HUDEP-2 (cell line): ENCODE data around the gene MUC22.
A peak's percentile ranks its signal among the peaks of the same experiment; 100 is the strongest.
"Not testable (repeated sequence)": the region's sequence is repeated elsewhere in the genome, so short reads cannot be mapped to it uniquely, and the experiment has no call there.

Experiments
- DNase-seq, 76 experiments: peaks; one replicate each; lab custom pipeline; 2025; ENCODE audit not compliant: unreplicated experiment in 76 of 76; lab: John Stamatoyannopoulos, UW

MUC22 gene

DNA sequence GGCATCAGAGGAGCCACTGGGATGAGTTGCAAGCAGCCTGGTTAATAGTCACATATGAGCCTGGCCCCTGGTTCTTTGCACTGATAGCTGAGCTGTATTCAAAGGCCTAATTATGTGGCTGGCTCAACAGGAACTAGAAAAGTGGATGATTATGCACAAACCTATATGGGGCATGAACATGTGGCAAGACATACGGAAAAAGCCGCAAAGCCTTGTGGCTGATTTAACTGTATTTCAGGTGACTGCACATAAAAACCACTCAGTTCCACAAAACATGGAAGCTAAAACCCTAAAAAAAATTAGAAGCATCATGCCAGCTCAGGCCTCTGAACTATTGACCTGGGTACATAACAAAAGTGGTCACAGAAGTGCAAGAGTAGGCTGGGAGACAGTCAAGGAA is 13.0 kb upstream of the MUC22 start:
- DNase-seq = no peak

DNA sequence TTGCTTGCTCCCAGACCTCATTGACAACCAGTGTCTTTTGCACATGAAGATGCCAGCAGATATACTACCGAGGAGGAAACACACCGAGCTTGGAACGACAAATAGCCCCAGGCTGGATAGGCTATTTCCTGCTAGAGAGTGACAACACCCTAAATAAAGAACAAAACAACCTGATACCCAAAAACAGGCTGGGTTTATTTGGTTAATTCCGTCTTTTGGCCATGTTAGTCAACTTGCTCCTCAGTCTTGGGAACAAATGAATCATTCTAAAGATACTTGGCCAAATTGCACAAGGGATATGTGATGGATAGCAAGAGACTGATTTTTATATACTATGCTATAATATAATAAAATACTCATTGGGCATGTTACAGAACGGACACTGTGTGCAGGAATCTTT is 11.5 kb upstream of the MUC22 start:
- no peak for DNase-seq

DNA sequence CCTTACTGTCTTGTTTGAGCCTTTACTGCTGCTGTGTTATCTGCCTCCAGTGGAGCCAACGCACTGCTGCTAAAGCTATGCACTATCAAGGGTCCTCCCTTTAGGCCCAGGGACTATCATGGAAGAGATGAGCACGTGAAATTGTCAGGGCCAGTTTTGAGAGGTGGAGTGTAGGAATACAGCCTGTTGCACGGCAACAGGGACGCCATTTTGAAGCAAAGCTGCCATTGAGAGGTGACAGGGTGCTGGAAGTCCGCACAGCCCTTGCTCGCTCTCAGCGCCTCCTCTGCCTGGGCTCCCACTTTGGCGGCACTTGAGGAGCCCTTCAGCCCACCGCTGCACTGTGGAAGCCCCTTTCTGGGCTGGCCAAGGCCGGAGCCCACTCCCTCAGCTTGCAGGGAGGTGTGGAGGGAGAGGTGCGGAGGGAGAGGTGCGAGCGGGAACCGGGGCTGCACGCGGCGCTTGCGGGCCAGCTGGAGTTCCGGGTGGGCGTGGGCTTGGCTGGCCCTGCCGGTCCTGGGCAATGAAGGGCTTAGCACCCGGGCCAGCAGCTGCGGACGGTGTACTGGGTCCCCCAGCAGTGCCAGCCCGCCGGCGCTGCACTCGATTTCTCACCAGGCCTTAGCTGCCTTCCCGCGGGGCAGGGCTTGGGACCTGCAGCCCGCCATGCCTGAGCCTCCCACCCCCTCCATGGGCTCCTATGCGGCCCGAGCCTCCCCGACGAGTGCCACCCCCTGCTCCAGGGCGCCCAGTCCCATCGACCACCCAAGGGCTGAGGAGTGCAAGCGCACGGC is 10.0 kb upstream of the MUC22 start:
- not testable (repeated sequence) for DNase-seq

DNA sequence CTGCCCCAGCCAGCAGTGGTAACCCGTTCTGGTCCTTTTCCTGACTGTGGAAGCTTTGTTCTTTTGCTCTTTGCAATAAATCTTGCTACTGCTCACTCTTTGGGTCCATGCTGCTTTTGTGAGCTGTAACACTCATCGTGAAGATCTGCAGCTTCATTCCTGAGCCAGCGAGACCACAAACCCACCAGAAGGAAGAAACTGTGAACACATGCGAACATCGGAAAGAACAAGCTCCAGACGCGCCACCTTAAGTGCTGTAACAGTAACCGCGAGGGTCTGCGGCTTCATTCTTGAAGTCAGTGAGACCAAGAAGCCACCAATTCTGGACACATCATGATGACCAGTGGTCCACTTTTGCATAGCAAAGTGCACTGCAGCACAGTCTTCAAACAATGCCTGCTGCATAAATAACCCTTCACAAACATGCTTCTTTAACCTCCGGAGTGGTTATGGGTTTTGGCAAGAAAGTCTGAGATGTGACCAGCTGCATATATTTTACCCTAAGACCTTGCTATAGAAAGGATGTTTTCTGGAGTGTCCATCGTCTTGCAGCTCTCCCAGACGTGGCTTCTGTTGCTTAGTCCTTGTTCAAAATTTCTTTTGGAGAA is 8.9 kb upstream of the MUC22 start:
- DNase-seq = no peak

DNA sequence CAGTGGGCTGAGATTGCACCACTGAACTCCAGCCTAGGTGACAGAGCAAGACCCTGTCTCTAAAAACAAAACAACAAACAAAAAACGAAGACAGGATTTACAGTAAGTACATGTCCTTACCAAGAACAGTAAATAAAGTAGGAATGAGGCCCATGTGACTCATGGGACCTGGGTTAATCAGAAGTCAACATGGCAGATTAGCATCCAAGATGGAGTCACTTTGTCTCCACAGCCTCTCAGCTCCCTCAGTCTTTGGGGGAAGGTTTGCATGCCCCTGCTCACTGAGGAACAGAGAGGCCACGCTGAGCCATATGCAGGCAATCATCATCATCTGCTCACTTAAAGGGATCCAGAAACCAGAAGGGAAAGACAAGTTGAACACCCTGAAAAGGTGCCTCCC is 7.8 kb upstream of the MUC22 start:
- no peak for DNase-seq

DNA sequence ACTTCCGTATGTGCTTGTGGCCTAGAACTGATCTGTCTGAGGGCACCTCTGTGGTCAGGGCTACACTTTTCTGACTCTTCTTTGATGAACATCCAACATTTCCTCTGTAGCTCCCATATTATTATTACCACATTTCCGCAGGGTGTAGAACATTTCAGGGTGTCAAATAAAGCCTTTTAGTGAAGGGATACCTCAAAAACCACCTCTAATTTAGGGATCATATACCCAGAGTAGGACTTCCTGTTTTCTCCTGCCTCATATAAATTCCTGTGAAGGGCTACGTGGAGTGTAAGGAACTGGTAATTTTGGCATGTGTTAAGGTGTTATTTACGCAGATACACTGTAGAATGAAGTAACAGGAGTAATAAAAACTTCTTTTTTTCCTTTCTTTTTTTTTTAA is 5.5 kb upstream of the MUC22 start:
- no peak for DNase-seq

DNA sequence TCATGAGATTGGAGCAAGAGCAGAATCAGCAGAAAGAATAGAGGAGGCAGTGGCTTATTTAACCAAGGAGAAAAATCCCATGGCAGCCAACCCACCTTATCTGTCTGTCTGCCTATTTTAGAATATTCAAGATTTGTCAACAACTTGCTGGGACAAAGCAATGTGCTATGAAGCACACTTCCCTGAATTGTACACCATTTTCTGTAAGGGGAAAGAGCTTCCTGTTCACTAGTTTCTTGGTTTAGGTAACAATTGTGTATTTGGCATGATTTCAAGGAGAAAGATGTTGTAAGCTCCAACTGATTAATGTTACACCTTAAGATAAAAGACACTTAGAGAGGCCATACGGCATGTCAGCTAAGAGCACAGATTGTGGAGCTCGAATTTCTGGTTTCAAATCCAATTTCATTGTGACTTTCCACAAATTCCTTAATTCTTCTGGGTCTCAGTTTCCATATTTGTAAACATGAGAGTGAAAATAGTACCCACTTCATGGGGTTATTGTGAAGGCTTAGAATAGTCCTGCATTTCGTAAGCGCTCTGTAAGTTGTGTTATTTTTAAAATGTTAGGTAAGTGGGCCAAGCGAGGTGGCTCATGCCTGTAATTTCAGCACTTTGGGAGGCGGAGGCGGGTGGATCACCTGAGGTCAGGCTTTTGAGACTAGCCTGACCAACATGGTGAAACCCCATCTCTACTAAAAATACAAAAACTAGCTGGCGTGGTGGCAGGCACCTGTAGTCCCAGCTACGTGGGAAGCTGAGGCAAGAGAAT is 4.8 kb upstream of the MUC22 start:
- no peak for DNase-seq

DNA sequence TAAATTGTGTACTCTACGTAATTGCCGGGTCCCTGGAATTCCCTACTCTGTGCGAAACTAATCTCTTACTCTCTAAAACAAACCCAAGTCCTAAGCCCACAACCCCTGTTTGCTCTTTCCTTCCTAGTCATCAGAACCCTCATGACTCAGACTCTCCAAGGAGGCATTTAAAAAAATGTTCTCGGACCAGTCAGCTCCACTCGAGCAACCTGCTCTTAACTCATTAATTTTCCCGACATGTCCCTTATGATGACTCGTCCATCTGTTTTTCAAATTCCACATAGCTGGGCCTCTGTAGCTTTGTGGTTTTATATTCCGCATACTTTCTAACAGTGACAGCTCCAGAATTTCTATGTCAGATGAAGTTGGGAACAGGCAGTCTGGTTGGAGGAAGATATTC is 2.6 kb upstream of the MUC22 start:
- DNase-seq = no peak

DNA sequence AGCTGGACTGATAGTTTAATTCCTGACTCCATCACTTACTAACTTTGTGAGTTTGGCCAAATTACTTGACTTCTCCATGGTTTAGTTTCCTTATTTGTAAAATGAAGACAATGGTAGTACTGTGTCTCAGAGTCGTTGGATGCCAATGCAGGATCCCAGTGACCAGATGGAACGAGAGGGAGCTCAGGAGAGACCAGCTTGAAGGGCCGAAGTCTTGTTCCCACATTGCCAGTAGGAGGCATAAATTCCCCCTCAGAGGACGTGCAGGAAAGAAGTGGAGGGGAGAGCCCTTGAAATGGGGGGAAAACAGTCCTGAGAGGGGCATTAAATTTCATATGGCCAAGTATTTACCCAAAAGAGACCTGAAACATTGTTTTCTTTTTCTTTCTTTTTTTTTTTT is 2.1 kb upstream of the MUC22 start:
- no peak for DNase-seq

DNA sequence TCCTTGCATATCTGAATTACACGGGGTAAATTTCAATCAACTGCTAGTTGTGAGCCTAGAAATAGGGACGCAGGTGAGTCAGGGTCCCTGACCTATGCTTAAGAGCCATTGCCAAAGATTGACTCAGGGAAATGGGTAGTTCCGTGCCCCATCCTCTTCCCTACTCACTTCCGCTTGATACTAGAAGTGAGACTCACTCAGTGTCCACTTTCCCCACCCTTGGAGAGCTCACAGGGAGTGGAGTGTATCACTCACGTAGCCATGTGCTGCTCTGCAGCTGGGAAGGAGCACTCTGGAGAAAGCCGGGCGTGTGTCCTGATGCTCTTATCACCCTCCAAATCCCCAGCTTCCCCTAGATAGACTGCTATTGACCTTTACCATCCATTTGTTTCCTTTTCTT is 543 bp upstream of the MUC22 start:
- no peak for DNase-seq

DNA sequence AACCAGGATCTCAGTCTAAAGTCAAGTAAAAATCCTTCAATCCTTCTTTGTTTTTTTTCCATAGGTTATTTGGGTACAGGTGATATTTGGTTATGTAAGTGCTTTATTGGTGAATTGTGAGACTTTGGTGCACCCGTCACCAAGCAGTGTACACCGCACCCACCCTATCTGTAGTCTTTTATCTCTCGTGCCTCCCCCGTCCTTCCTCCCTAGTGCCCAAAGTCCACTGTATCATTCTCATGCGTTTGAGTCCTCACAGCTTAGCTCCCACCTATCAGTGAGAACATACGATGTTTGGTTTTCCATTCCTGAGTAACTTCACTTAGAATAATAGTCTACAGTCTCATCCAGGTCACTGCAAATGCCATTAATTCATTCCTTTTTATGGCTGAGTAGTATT is 879 bp downstream of the MUC22 start:
- no peak for DNase-seq

DNA sequence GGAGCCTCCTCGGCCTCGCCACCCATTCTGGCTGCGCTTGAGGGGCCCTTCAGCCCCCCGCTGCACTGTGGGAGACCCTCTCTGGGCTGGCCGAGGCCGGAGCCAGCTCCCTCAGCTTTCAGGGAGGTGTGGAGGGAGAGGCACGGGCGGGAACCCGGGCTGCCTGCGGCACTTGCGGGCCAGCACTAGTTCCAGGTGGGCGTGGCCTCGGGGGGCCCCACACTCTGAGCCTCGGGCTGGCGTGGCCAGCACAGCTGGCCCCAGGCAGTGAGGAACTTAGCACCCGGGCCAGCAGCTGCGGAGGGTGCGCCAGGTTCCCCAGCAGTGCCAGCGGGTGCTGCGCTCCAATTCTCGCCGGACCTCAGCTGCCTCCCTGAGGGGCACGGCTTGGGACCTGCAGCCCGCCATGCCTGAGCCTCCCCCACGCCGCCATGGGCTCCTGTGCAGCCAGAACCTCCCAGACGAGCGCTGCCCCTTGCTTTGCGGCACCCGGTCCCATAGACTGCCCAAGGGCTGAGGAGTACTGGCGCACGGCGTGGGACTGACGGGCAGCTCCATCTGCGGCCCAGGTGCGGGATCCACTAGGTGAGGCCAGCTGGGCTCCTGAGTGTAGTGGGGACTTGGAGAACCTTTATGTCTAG is 6.5 kb downstream of the MUC22 start:
- DNase-seq = no peak

DNA sequence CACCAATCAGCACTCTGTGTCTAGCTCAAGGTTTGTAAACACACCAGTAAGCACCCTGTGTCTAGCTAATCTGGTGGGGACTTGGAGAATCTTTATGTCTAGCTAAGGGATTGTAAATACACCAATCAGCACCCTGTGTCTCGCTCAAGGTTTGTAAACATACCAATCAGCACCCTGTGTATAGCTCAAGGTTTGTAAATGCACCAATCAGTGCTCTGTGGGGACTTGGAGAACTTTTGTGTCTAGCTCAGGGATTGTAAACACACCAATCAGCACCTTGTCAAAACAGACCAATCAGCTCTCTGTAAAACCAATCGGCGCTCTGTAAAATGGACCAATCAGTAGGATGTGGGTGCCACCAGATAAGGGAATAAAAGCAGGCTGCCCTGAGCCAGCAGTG is 7.2 kb downstream of the MUC22 start:
- DNase-seq = not testable (repeated sequence)

DNA sequence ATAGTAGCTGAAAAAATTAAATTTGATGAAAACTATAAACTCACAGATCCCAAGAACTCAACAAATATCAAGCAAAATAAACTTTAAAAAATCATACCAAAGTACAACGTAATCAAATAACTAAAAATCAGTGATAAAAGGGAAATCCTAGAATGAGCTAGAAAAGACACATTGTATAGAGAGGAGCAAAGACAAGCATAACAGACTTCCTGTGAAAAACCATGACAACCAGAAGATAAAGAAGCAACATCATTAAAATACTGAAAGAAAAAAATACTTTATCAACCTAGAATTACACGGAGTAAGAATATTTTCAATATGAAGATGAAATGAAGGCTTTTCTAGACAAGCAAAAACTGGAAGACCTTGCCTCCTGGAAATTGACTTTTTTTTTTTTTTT is 9.8 kb downstream of the MUC22 start:
- DNase-seq = no peak

DNA sequence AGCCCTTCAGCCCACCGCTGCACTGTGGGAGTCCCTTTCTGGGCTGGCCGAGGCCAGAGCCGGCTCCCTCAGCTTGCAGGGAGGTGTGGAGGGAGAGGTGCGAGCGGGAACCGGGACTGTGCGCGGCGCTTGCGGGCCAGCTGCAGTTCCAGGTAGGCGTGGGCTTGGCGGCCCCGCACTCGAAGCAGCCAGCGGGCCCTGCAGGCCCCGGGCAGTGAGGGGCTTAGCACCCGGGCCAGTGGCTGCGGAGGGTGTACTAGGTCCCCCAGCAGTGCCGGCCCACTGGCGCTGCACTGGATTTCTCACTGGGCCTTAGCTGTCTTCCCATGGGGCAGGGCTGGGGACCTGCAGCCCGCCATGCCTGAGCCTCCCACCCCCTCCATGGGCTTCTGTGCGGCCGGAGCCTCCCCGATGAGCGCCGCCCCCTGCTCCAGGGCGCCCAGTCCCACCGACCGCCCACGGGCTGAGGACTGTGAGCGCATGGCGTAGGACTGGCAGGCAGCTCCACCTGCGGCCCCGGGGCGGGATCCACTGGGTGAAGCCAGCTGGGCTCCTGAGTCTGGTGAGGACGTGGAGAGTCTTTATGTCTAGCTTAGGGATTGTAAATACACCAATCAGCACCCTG is 10.5 kb downstream of the MUC22 start:
- not testable (repeated sequence) for DNase-seq

DNA sequence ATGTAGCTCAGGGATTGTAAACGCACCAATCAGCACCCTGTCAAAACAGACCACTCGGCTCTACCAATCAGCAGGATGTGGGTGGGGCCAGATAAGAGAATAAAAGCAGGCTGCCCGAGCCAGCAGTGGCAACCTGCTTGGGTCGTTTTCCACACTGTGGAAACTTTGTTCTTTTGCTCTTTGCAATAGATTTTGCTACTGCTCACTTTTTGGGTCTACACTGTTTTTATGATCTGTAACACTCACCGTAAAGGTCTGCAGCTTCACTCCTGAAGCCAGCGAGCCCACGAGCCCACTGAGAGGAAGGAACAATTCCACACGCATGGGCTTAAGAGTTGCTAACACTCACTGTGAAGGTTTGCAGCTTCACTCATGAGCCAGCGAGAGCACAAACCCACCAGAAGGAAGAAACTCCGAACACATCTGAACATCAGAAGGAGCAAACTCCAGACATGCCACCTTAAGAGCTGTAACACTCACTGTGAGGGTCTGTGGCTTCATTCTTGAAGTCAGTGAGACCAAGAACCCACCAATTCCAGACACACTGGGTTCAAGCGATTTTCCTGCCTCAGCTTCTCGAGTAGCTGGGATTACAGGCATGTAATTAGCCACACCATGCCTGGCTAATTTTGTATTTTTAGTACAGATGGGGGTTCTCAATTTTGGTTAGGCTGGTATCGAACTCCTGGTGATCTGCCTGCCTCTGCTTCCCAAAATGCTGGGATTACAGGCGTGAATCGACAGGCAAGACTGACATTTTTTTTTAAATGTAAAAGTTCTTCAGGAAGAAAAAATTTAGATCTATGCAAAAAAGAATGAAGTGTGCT is 11.6 kb downstream of the MUC22 start:
- not testable (repeated sequence) for DNase-seq

DNA sequence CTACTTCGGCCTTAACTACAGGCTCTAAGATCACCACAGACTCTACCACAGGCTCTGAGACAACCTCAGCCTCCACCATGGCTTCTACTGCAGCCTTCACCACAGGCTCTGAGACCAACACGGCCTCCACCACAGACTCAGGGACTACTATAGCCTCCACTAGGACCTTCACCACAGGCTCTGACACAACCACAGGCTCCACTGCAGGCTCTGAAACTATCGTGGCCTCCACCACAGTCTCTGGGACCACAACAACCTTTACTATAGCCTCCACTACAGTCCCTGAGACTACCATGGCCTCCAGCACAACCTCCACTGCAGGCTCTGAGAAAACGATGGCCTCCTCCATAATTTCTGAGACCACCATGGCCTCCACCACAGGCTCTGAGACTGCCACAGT is 15.3 kb downstream of the MUC22 start:
- DNase-seq = no peak

DNA sequence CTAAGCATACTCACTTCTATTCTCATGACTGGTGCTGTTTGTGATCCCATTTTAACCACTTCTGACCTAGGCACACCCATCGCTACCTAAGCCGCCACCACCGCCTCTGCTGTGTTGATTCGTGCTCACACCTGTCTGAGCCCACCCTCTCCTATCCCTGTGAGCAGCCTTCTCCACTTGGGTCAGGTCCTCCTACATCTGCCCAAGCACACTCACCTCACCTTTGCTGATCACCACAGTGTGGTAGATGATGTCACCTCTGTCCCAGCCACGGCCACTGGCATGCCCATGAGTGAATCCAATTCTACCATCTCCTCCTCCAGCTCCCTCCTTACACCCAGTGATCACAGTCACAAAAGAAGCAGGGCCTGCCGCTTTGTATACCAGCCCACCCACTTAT is 20.8 kb downstream of the MUC22 start:
- no peak for DNase-seq

DNA sequence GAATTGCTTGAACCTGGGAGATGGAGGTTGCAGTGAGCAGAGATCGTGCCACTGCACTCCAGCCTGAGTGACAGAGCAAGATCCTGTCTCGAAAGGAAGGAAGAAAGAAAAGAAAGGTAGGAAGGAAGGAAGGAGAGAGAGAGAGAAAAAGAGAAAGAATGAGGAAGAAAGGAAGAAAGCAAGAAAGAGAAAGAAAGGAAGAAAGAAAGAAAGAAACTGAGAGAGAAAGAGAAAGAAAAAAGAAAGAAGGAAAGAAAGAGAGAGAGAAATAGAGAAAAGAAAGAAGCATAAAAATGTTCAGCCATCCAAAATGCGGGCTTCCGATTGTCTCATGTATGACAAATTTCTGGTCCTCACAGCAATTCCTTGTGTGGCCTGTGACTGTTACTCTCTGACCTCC is 22.8 kb downstream of the MUC22 start:
- no peak for DNase-seq

DNA sequence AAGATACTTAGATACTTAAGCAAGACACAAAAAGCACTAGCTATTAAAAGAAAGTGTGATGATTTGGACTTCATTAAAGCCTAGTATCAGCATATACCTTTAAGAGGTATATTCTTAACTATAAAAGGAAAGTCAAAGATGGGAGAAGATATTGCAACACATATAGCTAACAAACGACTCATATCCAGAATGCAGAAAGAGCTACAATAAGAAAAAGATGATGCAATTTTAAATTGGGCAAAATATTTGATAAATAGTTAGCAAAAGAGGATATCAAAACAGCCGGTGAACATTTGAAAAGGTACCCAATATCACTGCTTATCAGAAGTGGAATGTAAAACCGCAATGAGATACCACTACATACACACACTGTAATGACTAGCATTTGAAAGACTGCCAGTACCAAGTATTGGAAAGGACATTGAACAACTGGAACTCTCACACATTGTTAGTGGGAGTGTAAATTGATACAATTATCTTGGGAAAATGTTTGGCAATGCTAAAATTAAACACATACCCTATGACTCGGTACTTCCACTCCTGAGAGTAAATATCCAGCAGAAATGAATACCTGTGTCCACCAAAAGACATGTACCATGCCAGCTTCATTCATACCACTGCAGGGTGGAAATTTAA is 25.7 kb downstream of the MUC22 start:
- DNase-seq = peak in 2 of 76 experiments; percentile 25 to 40
